ENCODE data around the gene METRN.

- TF ChIP-seq CTCF (conservative IDR thresholded peaks at IDR 0.05 in 1 of 2, IDR thresholded peaks at IDR 0.05 in 1 of 2; ENCODE audit: low read depth in 1 of 2, low read length in 2 of 2): no peak
- TF ChIP-seq EZH2 (IDR thresholded peaks at IDR 0.05; ENCODE audit: low read length, missing control alignments): no peak
These were observed 42.1 kb upstream of the METRN start for GRCh38 chr16:672851-673250.

Measured in fibroblast of lung (primary cell).